HepG2 (cell line): Measurements from ENCODE around the gene ANKRD55. TPM values are rescaled to one million over a fixed set of nuclear protein-coding genes. Genes with fewer than 3 reads are reported as not detected.

ENCODE experiments used
- BCL6 ChIP-seq: IDR thresholded peaks from 2 replicates; pipeline ENCODE4 v1.6.1; 2016; ENCODE audit warnings: missing genetic modification reagents, missing compliant biosample characterization
- CEBPB ChIP-seq: IDR thresholded peaks from 2 replicates; pipeline ENCODE4 v1.6.1; 2011; ENCODE audit warnings: low read depth, low read length, improper control_type of control experiment, borderline replicate concordance
- FOXO1 ChIP-seq: sonication (generic); formaldehyde crosslinking; IDR thresholded peaks from 2 replicates; pipeline ENCODE4 v1.4.0; 2020; ENCODE audit warnings: missing genetic modification reagents
- FOXP1 ChIP-seq, 2 experiments: fragments of 450-650 bp in 1 of 2; IDR thresholded peaks; 2 replicates each; pipeline ENCODE4 v1.6.1; 2017 to 2018; ENCODE audit warnings: antibody characterized with exemption in 1 of 2
- FUBP1 ChIP-seq: sonication (generic); formaldehyde crosslinking; IDR thresholded peaks from 2 replicates; pipeline ENCODE4 v1.5.1; 2020; ENCODE audit warnings: missing genetic modification reagents, mild to moderate bottlenecking, borderline replicate concordance
- HNF4A ChIP-seq: sonication (generic); formaldehyde crosslinking; IDR thresholded peaks from 2 replicates; pipeline ENCODE4 v1.4.0; 2020; ENCODE audit warnings: missing genetic modification reagents
- HNF4G ChIP-seq, 2 experiments: sonication (generic) in 1 of 2; formaldehyde crosslinking in 1 of 2; IDR thresholded peaks; 2 replicates each; pipeline versions ENCODE4 v1.4.0 to v1.6.1; 2011 to 2020; ENCODE audit warnings: borderline replicate concordance in 2 of 2, low read depth in 2 of 2, mild to moderate bottlenecking in 2 of 2, low read length in 1 of 2, missing genetic modification reagents in 1 of 2, moderate library complexity in 1 of 2
- HNRNPK ChIP-seq: fragments of 200-400 bp; formaldehyde crosslinking; IDR thresholded peaks from 2 replicates; pipeline ENCODE4 v1.6.1; 2018; ENCODE audit warnings: low read length, low read depth, moderate library complexity, mild to moderate bottlenecking; ENCODE audit not compliant: poor library complexity, severe bottlenecking
- PRDM10 ChIP-seq: sonication (generic); formaldehyde crosslinking; IDR thresholded peaks from 2 replicates; pipeline ENCODE4 v1.4.0; 2020; ENCODE audit warnings: low read depth, missing genetic modification reagents
- SOX5 ChIP-seq: IDR thresholded peaks from 2 replicates; pipeline ENCODE4 v1.6.1; 2016; ENCODE audit warnings: borderline replicate concordance
- ZFP37 ChIP-seq: sonication (generic); formaldehyde crosslinking; IDR thresholded peaks from 2 replicates; pipeline ENCODE4 v1.4.0; 2020; ENCODE audit warnings: missing genetic modification reagents, borderline replicate concordance
- ZNF143 ChIP-seq: sonication (generic); formaldehyde crosslinking; IDR thresholded peaks from 2 replicates; pipeline ENCODE4 v1.4.0; 2020; ENCODE audit warnings: missing genetic modification reagents
- ZNF263 ChIP-seq: sonication (generic); formaldehyde crosslinking; IDR thresholded peaks from 2 replicates; pipeline ENCODE4 v1.4.0; 2020; ENCODE audit warnings: missing genetic modification reagents
- ZNF292 ChIP-seq: sonication (generic); formaldehyde crosslinking; IDR thresholded peaks from 2 replicates; pipeline ENCODE4 v1.8.1; 2022; ENCODE audit warnings: mild to moderate bottlenecking, low read depth, missing genetic modification reagents, borderline replicate concordance
- ZNF616 ChIP-seq: sonication (generic); formaldehyde crosslinking; IDR thresholded peaks from 2 replicates; pipeline ENCODE4 v1.5.0; 2020; ENCODE audit warnings: low read depth, mild to moderate bottlenecking, missing genetic modification reagents
- ZNF644 ChIP-seq: IDR thresholded peaks from 2 replicates; pipeline ENCODE4 v1.6.1; 2016; ENCODE audit warnings: low read depth
- ZNF687 ChIP-seq: sonication (generic); formaldehyde crosslinking; IDR thresholded peaks from 2 replicates; pipeline ENCODE4 v1.5.1; 2020; ENCODE audit warnings: mild to moderate bottlenecking, missing genetic modification reagents, moderate library complexity
- ZSCAN30 ChIP-seq: sonication (generic); formaldehyde crosslinking; IDR thresholded peaks from 2 replicates; pipeline ENCODE4 v1.5.0; 2020; ENCODE audit warnings: mild to moderate bottlenecking, missing genetic modification reagents
- polyA plus RNA-seq, 8 experiments: library from polyadenylated mRNA; depleted of rRNA in 3 of 8; stranded (reverse) in 7 of 8; unstranded in 1 of 8; fragments of >200 nt; fragmentation: Illumina TruSeq in 4 of 8; extraction: Trizol in 4 of 8; gene quantifications; 2 replicates each; pipeline versions ENCODE4 v1.2.1 to v1.2.3, GENCODE V29; 2011 to 2016; ENCODE audit warnings: low read depth in 4 of 8, missing spikeins in 1 of 8, mixed read lengths in 1 of 8; ENCODE audit not compliant: insufficient read depth in 1 of 8
- total RNA-seq, 5 experiments: library from RNA; depleted of rRNA; stranded (reverse); fragments of >200 nt; fragmentation: Illumina TruSeq; extraction: Trizol; gene quantifications; 2 replicates each; pipeline ENCODE4 v1.2.3, GENCODE V29; 2016; ENCODE audit warnings: low read depth in 1 of 5

The ANKRD55 gene
- total and polyA plus RNA-seq, 2 of the 13 experiments (the other 11 are each of a cell fraction or from before 2014, with no cell fraction given) = 0.11 to 0.28 TPM

GRCh38 chr5:56088967-56089829 lies 143.9 kb downstream of the ANKRD55 start (continued):
- no peak for TF ChIP-seq ZNF687 (CRISPR knock-in tag)
- TF ChIP-seq BCL6 (CRISPR knock-in tag) = peak; percentile 30; the same call in 1 of the 2 replicates
- no peak for TF ChIP-seq HNRNPK
- peak; percentile 75 for TF ChIP-seq CEBPB
- TF ChIP-seq FOXO1 (CRISPR knock-in tag) = peak; percentile 19; the same call in 1 of the 2 replicates
- peak; percentile 58; the same call in 1 of the 2 replicates for TF ChIP-seq ZNF292 (CRISPR knock-in tag)
- no peak for TF ChIP-seq PRDM10 (CRISPR knock-in tag)
- no peak for TF ChIP-seq ZNF616 (CRISPR knock-in tag)
- TF ChIP-seq ZNF263 (CRISPR knock-in tag) = no peak
- TF ChIP-seq ZFP37 (CRISPR knock-in tag) = no peak
- TF ChIP-seq ZNF143 = no peak
- TF ChIP-seq SOX5 (CRISPR knock-in tag) = peak; percentile 60
- 0 out of 2 replicates have a peak, but pooled peaks have one; percentile 42 for TF ChIP-seq FUBP1 (CRISPR knock-in tag)
- peak; percentile 68; the same call in 1 of the 2 replicates for TF ChIP-seq HNF4G (IDR thresholded peaks at IDR 0.05; ENCODE audit: borderline replicate concordance, low read depth, low read length)
- no peak for TF ChIP-seq HNF4G (CRISPR knock-in tag; IDR thresholded peaks at IDR 0.05; ENCODE audit: borderline replicate concordance, low read depth)
- no peak for TF ChIP-seq FOXP1 (IDR thresholded peaks at IDR 0.05)
- peak; percentile 27; the same call in 1 of the 2 replicates for TF ChIP-seq FOXP1 (CRISPR knock-in tag; IDR thresholded peaks at IDR 0.05)
- no peak for TF ChIP-seq ZNF644
- TF ChIP-seq ZSCAN30 (CRISPR knock-in tag) = no peak
- peak; percentile 69 for TF ChIP-seq HNF4A (CRISPR knock-in tag)
